ENCODE data around the gene CATSPER3.

- TF ChIP-seq CTCF (IDR thresholded peaks at IDR 0.05; ENCODE audit: insufficient read depth, low read depth, low read length) (no peak), EZH2 (IDR thresholded peaks at IDR 0.05; ENCODE audit: insufficient read depth, low read length) (no peak)
Observed at GRCh38 chr5:134958755-134959154, 9.0 kb upstream of the CATSPER3 start.

Measured in astrocyte (in vitro differentiated cells and primary cell).